OCI-LY1 (cell line): ENCODE data around the gene CDKN2AIPNL.

Experiments
- H2AFZ ChIP-seq: fragments of 200-600 bp; sonication (generic), shearing (Covaris generic); 2 replicates; pipeline ENCODE4 v1.6.0; 2014; ENCODE audit warnings: antibody characterized with exemption, mild to moderate bottlenecking, low read length
- H3F3A ChIP-seq: fragments of 200-600 bp; sonication (generic), shearing (Covaris generic); 2 replicates; pipeline ENCODE4 v1.6.0; 2014; ENCODE audit warnings: mild to moderate bottlenecking, antibody characterized with exemption, low read length, moderate library complexity; ENCODE audit not compliant: insufficient read depth
- H3K27ac ChIP-seq: fragments of 200-600 bp; sonication (generic); 2 replicates; pipeline ENCODE4 v1.5.1; 2014; ENCODE audit warnings: low read length, mixed run types, mild to moderate bottlenecking, low read depth; ENCODE audit not compliant: poor library complexity, severe bottlenecking
- H3K27me3 ChIP-seq: fragments of 200-600 bp; sonication (generic); 2 replicates; pipeline ENCODE4 v1.6.0; 2014; ENCODE audit warnings: antibody characterized with exemption, mild to moderate bottlenecking, low read length, moderate library complexity; ENCODE audit not compliant: insufficient read depth
- H3K36me3 ChIP-seq: fragments of 200-600 bp; sonication (generic); 2 replicates; pipeline ENCODE4 v1.6.1; 2014; ENCODE audit warnings: mild to moderate bottlenecking, antibody characterized with exemption, low read length, moderate library complexity, mixed read lengths; ENCODE audit not compliant: insufficient read depth
- H3K4me1 ChIP-seq: fragments of 200-600 bp; sonication (generic); 2 replicates; pipeline ENCODE4 v1.5.1; 2014; ENCODE audit warnings: mild to moderate bottlenecking, low read length, moderate library complexity; ENCODE audit not compliant: insufficient read depth, severe bottlenecking
- H3K4me2 ChIP-seq: fragments of 200-600 bp; sonication (generic), shearing (Covaris generic); 2 replicates; pipeline ENCODE4 v1.6.1; 2014; ENCODE audit warnings: low read length
- H3K4me3 ChIP-seq: fragments of 200-600 bp; sonication (generic); 2 replicates; pipeline ENCODE4 v1.5.1; 2014; ENCODE audit warnings: low read length, low read depth, mild to moderate bottlenecking, mixed read lengths; ENCODE audit not compliant: poor library complexity, severe bottlenecking
- H3K79me2 ChIP-seq: fragments of 200-600 bp; shearing (Covaris generic); 2 replicates; pipeline ENCODE4 v1.6.1; 2016; ENCODE audit warnings: mixed run types, low read length, mixed read lengths; ENCODE audit not compliant: insufficient read depth
- H3K9ac ChIP-seq: fragments of 200-600 bp; sonication (generic), shearing (Covaris generic); 2 replicates; pipeline ENCODE4 v1.6.1; 2014; ENCODE audit warnings: mild to moderate bottlenecking, low read length, mixed read lengths
- H3K9me2 ChIP-seq: fragments of 200-600 bp; sonication (generic), shearing (Covaris generic); 2 replicates; pipeline ENCODE4 v1.6.1; 2014; ENCODE audit warnings: low read depth, mild to moderate bottlenecking, low read length, mixed read lengths
- H3K9me3 ChIP-seq: fragments of 200-600 bp; shearing (Covaris generic); 2 replicates; pipeline ENCODE4 v1.6.1; 2014; ENCODE audit warnings: low read length, mixed read lengths
- H4K20me1 ChIP-seq: fragments of 200-600 bp; sonication (generic), shearing (Covaris generic); 2 replicates; pipeline ENCODE4 v1.6.0; 2016; ENCODE audit warnings: mild to moderate bottlenecking, low read length; ENCODE audit not compliant: insufficient read depth
- CTCF ChIP-seq: fragments of 200-600 bp; sonication (generic), shearing (Covaris generic); IDR thresholded peaks from 2 replicates; pipeline ENCODE4 v1.5.1; 2017; ENCODE audit warnings: mild to moderate bottlenecking, antibody characterized with exemption, low read length, moderate library complexity, mixed read lengths
- EZH2 ChIP-seq: fragments of 200-600 bp; sonication (generic), shearing (Covaris generic); IDR thresholded peaks from 2 replicates; pipeline ENCODE4 v1.8.0; 2017; ENCODE audit warnings: borderline replicate concordance, mixed run types, mild to moderate bottlenecking, antibody characterized with exemption, low read length, moderate library complexity, mixed read lengths

Gene CDKN2AIPNL

DNA sequence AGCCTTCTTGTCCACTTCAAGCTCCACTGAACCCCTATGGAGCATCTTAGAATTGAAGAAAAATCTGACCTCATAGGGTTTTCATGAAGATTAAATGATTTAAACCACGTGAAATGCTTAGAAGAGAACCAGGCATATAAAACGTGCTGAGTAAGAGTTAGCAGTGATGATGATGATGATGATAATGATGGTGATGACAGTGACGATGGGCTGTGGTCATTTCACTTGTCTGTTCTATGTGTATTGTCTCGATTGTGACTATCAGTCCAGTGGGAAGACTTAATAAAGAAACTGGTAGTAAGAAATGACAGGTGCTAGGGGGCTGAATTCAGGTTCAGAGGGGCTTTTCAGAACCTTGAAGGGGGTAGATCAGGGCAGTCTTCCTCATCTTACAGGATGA lies 45.1 kb upstream of the CDKN2AIPNL start:
- Histone ChIP-seq H3K4me2 (no peak overlapping the region), H3K27ac (no peak overlapping the region), H3K27me3 (no peaks in the 10 kb centered on the region), H2AFZ (no peak overlapping the region), H3K9me3 (no peaks in the 10 kb centered on the region), H3K4me3 (no peak overlapping the region), H3K36me3 (no peaks in the 10 kb centered on the region), H3K79me2 (no peaks in the 10 kb centered on the region), H3K9ac (no peak overlapping the region), H3K9me2 (no peaks in the 10 kb centered on the region), H4K20me1 (no peaks in the 10 kb centered on the region), H3F3A (no peaks in the 10 kb centered on the region), H3K4me1 (no peaks in the 10 kb centered on the region)
- TF ChIP-seq CTCF (no peak), EZH2 (no peak)

DNA sequence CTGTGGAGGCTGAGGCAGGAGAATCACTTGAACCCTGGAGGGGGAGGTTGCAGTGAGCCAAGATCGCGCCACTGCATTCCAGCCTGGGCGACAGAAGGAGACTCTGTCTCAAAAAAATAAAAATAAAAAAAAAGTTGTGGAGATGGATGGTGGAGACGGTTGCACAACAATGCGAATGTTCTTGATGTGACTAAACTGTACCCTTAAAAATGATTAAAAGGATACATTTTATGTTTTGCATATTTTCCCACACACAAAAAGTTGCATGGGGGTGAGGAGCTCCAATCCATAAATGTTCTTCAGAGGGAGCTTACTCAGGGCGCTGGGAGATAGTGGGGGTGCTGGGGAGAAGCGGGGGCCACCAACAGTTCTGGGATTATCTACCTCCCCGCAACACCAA lies 43.8 kb upstream of the CDKN2AIPNL start:
- H3K79me2 ChIP-seq = no peaks in the 10 kb centered on the region

DNA sequence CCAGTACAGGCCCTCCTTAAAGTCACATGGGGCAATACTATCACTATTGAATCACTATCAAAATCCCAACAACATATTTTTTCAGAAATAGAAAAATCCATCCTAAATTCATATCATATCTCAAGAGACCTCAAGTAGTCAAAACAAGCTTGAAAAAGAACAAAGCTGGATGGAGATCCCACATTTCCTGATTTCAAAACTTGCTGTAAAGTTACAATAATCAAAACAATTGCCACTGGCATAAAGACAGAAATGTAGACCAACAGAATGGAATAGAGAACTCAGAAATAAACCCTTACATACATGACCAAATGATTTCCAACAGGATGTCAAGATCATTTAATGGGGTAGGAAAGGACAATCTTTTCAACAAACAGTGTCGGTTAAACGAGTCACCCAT lies 41.3 kb upstream of the CDKN2AIPNL start:
- H3K79me2 ChIP-seq = no peaks in the 10 kb centered on the region
- no peaks in the 10 kb centered on the region for H3F3A ChIP-seq
- no peaks in the 10 kb centered on the region for H3K9me3 ChIP-seq
- no peaks in the 10 kb centered on the region for H3K4me1 ChIP-seq
- H3K27me3 ChIP-seq = no peaks in the 10 kb centered on the region
- no peak overlapping the region for H3K4me2 ChIP-seq
- H3K27ac ChIP-seq = no peak overlapping the region
- no peak overlapping the region for H3K4me3 ChIP-seq
- H2AFZ ChIP-seq = no peak overlapping the region
- no peaks in the 10 kb centered on the region for H4K20me1 ChIP-seq
- no peak for TF ChIP-seq EZH2
- TF ChIP-seq CTCF = no peak
- H3K9ac ChIP-seq = no peak overlapping the region
- no peaks in the 10 kb centered on the region for H3K36me3 ChIP-seq
- no peaks in the 10 kb centered on the region for H3K9me2 ChIP-seq

More for the DNA sequence above, 43.8 kb upstream of the CDKN2AIPNL start:
- Histone ChIP-seq H3K9me2 (no peaks in the 10 kb centered on the region), H3F3A (no peaks in the 10 kb centered on the region), H2AFZ (no peak overlapping the region), H3K36me3 (no peaks in the 10 kb centered on the region), H3K27me3 (no peaks in the 10 kb centered on the region), H3K4me3 (no peak overlapping the region), H4K20me1 (no peaks in the 10 kb centered on the region), H3K27ac (no peak overlapping the region), H3K9me3 (no peaks in the 10 kb centered on the region), H3K4me2 (no peak overlapping the region), H3K9ac (no peak overlapping the region), H3K4me1 (no peaks in the 10 kb centered on the region)
- no peak for TF ChIP-seq EZH2
- TF ChIP-seq CTCF = no peak
